ENCODE measurements around the gene CD302.

DNA sequence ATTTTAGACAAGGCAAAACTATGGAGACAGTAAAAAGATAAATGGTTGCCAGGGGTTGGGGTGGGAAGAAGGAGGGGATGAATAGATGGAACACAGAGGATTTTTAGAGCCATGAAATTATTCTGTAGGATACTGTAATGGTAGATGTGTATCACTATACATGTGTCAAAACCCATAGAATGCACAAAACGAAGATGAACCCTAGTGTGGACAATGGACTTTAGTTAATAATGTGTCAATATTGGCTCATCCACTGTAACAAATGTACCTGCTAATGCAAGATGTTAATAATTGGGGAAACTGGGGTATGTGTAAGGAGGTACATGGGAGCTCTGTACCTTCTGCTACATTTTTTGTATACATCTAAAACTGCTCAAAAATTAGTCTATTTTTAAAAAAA lies 1.8 kb upstream of the CD302 start:
- TF ChIP-seq, protein P1, sequence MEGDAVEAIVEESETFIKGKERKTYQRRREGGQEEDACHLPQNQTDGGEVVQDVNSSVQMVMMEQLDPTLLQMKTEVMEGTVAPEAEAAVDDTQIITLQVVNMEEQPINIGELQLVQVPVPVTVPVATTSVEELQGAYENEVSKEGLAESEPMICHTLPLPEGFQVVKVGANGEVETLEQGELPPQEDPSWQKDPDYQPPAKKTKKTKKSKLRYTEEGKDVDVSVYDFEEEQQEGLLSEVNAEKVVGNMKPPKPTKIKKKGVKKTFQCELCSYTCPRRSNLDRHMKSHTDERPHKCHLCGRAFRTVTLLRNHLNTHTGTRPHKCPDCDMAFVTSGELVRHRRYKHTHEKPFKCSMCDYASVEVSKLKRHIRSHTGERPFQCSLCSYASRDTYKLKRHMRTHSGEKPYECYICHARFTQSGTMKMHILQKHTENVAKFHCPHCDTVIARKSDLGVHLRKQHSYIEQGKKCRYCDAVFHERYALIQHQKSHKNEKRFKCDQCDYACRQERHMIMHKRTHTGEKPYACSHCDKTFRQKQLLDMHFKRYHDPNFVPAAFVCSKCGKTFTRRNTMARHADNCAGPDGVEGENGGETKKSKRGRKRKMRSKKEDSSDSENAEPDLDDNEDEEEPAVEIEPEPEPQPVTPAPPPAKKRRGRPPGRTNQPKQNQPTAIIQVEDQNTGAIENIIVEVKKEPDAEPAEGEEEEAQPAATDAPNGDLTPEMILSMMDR (IDR thresholded peaks at IDR 0.05), result no peak
- TF ChIP-seq EZH2 (IDR thresholded peaks at IDR 0.05) (no peak), EZH2phosphoT487 (IDR thresholded peaks at IDR 0.05) (no peak)
